ENCODE measurements around the gene ZNF563.
"Not testable (repeated sequence)": the region's sequence is repeated elsewhere in the genome, so short reads cannot be mapped to it uniquely, and the experiment has no call there.

ZNF563 gene

GRCh38 chr19:12333162-12334159, at the start of gene ZNF563:
Gene ZNF563 (minus strand): TSS chr19:12333633. CDS start chr19:12333482, 151 bp downstream.
- DNase-seq (ENCODE audit: low read depth, low spot score), result peak; percentile 97

- no peak for DNase-seq (ENCODE audit: low read depth, low spot score)
Observed at GRCh38 chr19:12380444-12380737, 47.0 kb upstream of the ZNF563 start.

DNA sequence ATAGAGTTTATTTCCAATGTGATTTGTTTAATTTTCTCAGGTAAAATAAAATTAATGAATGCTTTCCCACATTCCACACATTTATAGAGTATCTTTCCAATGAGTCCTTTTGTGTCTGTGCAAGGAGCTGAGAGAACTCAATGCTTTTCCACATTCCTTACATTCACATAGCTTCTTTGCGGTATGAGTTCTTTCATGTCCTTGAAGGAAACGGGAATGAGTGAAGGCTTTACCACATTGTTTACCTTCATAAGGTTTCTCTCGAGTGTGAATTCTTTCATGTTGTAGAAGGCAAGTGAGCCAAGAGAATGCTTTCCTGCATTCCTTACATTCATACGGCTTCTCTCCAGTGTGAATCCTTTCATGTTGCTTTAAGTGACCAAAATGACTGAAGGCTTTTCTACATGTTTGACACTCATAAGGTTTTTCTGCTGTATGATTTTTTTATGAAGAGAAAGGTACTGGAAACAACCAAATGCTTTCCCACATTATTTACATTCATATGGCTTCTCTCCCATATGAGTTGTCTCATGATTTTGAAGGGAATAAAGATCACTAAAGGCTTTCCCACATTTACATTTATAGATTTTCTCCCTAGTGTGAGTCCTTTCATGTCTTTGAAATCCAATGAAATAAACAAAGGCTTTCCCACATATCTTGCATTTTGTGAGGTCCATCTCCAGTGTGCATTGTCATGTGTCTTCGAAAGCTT, 46.5 kb upstream of the ZNF563 start:
- no peak for DNase-seq (ENCODE audit: low read depth, low spot score)

GRCh38 chr19:12374026-12374425, 40.6 kb upstream of the ZNF563 start:
- no peak for DNase-seq (ENCODE audit: low read depth, low spot score)

- peak; percentile 99 for DNase-seq (ENCODE audit: low read depth, low spot score)
Observed at GRCh38 chr19:12365236-12366162, 32.1 kb upstream of the ZNF563 start, which contains the start of gene ZNF442. Gene ZNF442 (minus strand): TSS chr19:12365683. CDS start chr19:12363631, 2,052 bp downstream.

DNA sequence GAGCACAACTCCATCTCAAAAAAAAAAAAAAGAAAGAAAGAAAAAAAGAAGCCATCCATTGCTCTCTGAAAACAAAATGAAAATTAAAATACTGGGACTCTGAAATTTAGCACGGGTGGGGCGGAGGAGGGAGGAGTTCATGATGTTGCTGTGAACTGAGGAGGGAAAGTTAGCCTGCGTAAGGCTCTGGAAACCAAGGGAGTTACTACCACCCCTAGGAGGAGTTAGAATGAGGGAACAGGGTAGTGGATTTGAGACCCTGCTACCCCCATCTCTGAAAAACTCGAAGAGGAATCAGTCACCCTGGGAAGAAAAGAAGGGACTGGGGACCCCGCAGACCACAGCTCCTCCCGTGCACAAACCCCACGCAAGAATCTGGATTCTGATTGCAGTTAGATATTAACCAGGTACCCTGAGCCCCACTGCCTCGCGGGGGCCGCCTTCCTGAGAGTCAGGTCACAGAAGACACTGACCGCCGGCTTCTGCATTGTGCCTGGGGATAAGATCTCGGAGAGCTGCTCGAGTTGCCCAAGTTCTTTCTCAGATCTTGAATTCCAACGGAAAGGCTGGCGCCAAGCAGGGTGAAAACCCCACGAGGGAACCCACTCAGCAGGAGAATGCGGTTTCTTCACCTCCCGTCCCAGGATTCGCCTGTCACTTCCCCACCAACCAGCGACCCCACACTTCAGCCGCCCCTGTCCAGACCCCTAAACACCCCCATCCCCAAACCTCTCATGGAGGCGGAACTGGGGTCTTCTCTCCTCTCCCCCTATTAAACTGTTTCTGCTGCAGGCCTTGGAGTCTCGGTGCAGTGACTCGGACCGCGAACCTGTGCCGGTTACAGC, 31.2 kb upstream of the ZNF563 start:
- DNase-seq (ENCODE audit: low read depth, low spot score), result peak; percentile 17

DNA sequence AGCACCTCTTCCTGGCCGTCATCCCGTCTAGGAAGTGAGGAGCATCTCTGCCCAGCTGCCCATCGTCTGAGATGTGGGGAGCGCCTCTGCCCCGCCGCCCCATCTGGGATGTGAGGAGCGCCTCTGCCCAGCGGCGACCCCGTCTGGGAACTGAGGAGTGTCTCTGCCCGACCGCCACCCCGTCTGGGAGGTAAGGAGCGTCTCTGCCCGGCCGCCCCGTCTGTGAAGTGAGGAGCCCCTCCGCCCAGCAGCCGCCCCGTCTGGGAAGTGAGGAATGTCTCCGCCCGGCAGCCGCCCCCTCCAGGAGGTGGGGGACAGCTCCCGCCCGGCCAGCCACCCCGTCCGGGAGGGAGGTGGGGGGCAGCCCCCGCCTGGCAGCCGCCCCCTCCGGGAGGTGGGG, 28.8 kb upstream of the ZNF563 start:
- DNase-seq (ENCODE audit: low read depth, low spot score), result not testable (repeated sequence)

DNA sequence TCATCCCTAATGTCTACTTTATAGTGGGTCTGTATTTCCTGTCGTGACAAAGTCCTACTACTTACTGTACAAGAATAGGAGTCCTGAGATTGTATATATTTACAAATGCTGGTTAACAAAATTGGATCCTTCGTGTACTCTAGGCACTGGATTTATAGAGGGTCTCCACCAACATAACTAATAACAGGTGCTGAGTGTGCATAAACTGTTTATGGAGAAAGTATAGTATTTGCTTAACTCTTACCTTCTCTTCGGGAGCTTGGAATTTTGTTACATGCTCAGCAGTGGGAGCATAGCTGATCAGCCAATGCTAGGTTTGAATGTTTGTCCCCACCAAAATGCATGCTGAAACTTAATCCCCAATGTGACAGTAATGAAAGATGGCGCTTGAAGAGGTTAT, 19.9 kb upstream of the ZNF563 start:
- DNase-seq (ENCODE audit: low read depth, low spot score), result no peak

GRCh38 chr19:12350890-12351197, 17.4 kb upstream of the ZNF563 start:
- DNase-seq (ENCODE audit: low read depth, low spot score), result no peak

DNA sequence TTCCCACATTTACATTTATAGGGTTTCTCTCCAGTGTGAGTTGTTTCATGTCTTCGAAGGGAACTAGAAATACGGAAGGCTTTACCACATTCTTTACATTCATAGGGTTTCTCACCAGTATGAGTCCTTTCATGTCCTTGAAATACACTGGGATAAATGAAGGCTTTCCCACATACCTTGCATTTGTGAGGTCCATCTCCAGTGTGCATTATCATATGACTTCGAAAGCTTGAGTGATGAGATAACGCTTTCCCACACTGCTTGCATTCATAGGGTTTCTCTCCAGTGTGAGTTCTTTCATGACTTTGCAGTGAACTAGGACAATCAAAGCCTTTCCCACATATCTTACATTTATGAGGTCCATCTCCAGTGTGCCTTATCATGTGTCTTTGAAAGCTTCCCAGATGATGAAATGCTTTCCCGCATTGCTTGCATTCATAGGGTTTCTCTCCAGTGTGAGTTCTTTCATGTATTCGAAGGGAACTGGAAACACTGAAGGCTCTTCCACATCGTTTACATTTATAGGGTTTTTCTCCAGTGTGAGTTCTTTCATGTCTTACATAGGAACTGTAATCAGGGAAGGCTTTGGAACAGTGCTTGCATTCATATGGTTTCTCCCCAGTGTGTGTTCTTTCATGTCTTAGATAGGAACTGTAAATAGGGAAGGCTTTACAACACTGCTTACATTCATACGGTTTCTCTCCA, 16.9 kb upstream of the ZNF563 start:
- DNase-seq (ENCODE audit: low read depth, low spot score), result no peak

DNA sequence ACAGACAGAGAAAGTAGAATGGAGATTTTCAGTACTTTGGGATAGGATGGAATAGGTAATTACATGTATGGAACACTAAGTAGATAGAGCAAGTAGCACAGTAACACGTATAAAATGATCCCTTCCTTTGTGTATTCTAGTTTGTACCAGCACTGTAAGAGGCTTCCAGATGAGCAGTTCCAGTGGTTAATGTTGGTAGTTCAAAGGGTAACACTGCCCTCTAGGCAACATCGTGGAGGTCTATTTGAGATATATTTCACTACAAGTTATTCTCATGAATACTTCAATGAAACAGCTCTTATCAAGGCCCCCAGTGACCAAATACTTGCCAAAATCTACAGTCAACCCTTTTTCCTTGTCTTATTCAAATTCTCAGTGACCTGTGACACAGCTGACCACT, 13.5 kb upstream of the ZNF563 start:
- no peak for DNase-seq (ENCODE audit: low read depth, low spot score)

- no peak for DNase-seq (ENCODE audit: low read depth, low spot score)
Observed at GRCh38 chr19:12345197-12345596, 11.8 kb upstream of the ZNF563 start.

GRCh38 chr19:12331211-12331941, 2.1 kb downstream of the ZNF563 start:
- no peak for DNase-seq (ENCODE audit: low read depth, low spot score)

DNA sequence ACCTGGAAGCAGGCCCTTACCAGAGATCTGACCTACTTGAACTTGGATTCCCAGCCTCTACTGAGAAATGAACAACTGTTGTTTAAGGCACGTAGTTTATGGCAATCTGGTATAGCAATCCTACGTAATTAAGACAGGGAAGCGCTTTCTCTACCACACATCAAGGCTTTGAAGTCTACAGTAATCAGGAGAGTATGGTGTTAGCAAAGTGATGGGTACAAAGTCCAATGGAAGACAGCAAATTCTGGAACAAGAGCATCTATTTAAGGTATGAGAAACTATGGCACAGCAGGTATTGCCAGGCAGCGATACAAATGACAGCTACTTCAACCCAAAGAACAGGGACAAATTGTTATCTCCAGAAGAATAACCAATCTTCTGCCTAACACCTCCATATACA, 3.1 kb downstream of the ZNF563 start:
- DNase-seq (ENCODE audit: low read depth, low spot score), result no peak

DNA sequence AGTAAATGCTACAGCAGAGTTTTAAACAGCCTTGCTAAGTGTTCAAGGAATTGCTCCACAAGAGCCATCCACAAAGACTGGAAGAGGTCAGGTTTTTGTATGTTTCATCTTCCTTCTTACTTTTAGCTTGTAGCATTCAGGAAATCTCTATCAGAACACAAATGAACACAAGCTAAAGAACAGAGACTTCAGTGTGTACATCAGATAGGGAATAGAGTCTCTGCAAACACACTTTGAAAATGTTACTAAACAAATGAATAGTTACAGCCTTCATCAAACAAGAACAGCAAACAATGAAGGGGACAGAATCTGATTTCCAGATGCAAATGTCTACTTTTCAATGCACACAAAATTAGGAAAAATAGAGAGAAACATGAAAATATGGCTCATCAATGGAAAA, 7.7 kb downstream of the ZNF563 start:
- DNase-seq (ENCODE audit: low read depth, low spot score), result no peak

- DNase-seq (ENCODE audit: low read depth, low spot score), result no peak
Observed at GRCh38 chr19:12318782-12319413, 14.5 kb downstream of the ZNF563 start.

DNA sequence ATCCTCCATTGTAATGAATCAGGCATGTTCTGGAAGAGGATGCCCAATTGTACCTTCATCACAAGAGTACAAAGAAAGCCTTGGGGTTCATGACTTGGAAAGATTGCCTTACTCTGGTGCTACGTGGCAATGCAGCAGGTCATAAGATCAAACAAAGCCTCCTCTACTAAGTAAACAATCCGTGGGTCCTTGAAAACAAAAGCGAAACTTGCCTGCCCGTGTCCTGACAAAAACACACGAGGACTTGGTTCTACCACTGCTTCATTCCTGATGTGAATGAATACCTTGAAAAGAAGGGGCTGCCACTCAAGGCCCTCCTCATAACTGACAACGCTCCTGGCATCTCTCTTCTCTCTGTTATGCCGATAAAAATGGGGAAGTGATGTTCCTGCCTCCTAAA, 18.9 kb downstream of the ZNF563 start:
- DNase-seq (ENCODE audit: low read depth, low spot score), result no peak

GRCh38 chr19:12308891-12309290, 24.5 kb downstream of the ZNF563 start:
- DNase-seq (ENCODE audit: low read depth, low spot score), result not testable (repeated sequence)

DNA sequence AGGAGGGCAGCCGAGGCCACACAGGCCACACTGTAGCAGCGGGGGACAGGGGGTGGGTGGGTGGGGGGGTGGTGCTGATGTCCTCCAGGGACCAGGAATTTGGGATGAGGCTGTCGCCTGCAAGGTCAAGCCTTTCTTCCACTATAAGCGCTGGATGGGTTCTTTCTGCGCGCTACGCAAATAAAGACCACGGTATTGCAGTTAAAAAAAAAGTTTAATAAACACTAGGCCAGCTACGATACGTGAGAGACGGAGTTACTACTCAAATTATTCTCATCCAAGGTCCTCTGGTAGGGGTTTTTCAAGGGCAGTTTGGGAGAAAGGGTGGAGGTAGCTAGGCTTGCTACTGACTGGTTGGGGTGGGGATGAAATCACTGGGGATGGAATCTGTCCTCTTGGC, 38.2 kb downstream of the ZNF563 start:
- DNase-seq (ENCODE audit: low read depth, low spot score), result no peak
